Stomach (tissue), 4 donors: Measurements from ENCODE around the gene RASSF6.

Source experiments
- CTCF ChIP-seq, 7 experiments: fragments of 450-650 bp in 4 of 7; fragments of 200-600 bp in 3 of 7; sonication (generic) in 3 of 7; IDR thresholded peaks; one replicate each; pipeline ENCODE4 v1.5.1; 2016 to 2019; ENCODE audit warnings: antibody characterized with exemption in 7 of 7, control low read depth in 2 of 7, mild to moderate bottlenecking in 1 of 7
- POLR2A ChIP-seq, 4 donors: fragments of 450-650 bp; IDR thresholded peaks; one replicate each; pipeline ENCODE4 v1.6.1; 2016; ENCODE audit warnings: antibody characterized with exemption in 4 of 4, control low read depth in 2 of 4, mild to moderate bottlenecking in 1 of 4, moderate library complexity in 1 of 4
- POLR2AphosphoS5 ChIP-seq, 3 donors: sonication (generic); formaldehyde crosslinking; IDR thresholded peaks; one replicate each; pipeline ENCODE4 v1.6.1; 2016; ENCODE audit warnings: antibody characterized with exemption in 3 of 3

DNA sequence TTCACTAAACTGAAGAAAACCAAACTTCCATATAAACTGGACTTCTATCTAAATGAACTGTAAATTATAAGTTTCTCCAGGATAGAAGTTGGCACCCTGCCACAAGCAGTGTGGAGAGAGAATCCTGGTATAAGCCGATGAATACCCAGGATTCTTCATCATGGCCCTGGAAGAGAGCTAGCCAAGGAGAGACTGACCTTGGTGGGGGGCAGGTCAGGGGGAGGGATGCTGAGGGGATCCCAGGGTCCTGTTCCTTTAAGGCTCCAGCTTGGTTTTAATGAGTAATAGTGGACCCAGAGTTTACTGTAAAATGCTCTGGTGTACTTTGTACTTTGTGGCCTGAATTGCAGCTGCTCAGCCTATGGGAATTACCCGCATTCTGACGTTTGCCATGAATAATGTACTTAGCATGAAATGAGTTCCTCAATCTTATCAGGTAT is 16.9 kb downstream of the RASSF6 start:
- TF ChIP-seq CTCF (IDR thresholded peaks at IDR 0.05): no peak
- no peak for TF ChIP-seq POLR2A (IDR thresholded peaks at IDR 0.05)
- TF ChIP-seq POLR2AphosphoS5 (IDR thresholded peaks at IDR 0.05): peak in 1 of 3 donors; percentile 52
